B cell (primary cell): ENCODE measurements around the gene HYDIN. TPM values are rescaled to one million over a fixed set of nuclear protein-coding genes. Genes with fewer than 3 reads are reported as not detected.

ENCODE experiments used
- ATAC-seq: fragments of 200-7000 bp; cut with Tn5 transposase; one replicate; pipeline ENCODE4 v1.10.0; 2021; ENCODE audit warnings: low read depth, mild to moderate bottlenecking, moderate number of reproducible peaks, moderate library complexity
- CTCF ChIA-PET: fragments of 350-600 bp; sonication (Branson Sonifier 250); formaldehyde crosslinking; loops from one replicate; lab custom pipeline; 2021; ENCODE audit warnings: antibody characterized with exemption, inconsistent platforms; lab: Charles Lee
- POLR2A ChIA-PET: fragments of 350-600 bp; sonication (Branson Sonifier 250); formaldehyde crosslinking; loops from one replicate; lab custom pipeline; 2021; ENCODE audit warnings: antibody characterized with exemption; lab: Charles Lee
- DNase-seq: peaks from one replicate; pipeline ENCODE4 v3.0.0; 2013
- H2AFZ ChIP-seq: 2 replicates; pipeline ENCODE4 v1.6.1; 2012; ENCODE audit warnings: mild to moderate bottlenecking, low read depth, low read length; ENCODE audit not compliant: insufficient read depth, poor library complexity, severe bottlenecking
- H3K27ac ChIP-seq, 2 donors: 1 replicate in 1 of 2; 2 replicates in 1 of 2; pipeline ENCODE4 v1.5.1; 2012 to 2013; ENCODE audit warnings: low read length in 2 of 2, mild to moderate bottlenecking in 2 of 2, moderate library complexity in 1 of 2
- H3K27me3 ChIP-seq, 4 experiments: fragments of 200-600 bp in 1 of 4; sonication (generic) in 1 of 4; replicated peaks in 1 of 4; 1 replicate in 2 of 4; 2 replicates in 2 of 4; pipeline versions ENCODE4 v1.6.1 to v1.7.0; 2013 to 2016; ENCODE audit warnings: low read length in 3 of 4, mild to moderate bottlenecking in 2 of 4, mixed read lengths in 1 of 4, moderate library complexity in 1 of 4; ENCODE audit not compliant: insufficient read depth in 4 of 4, control insufficient read depth in 3 of 4; ENCODE audit errors: control extremely low read depth in 1 of 4
- H3K36me3 ChIP-seq, 2 experiments: replicated peaks in 1 of 2; 1 replicate in 1 of 2; 2 replicates in 1 of 2; pipeline versions ENCODE4 v1.6.1 to v1.7.1; 2013; ENCODE audit warnings: low read length in 1 of 2; ENCODE audit not compliant: insufficient read depth in 2 of 2, control insufficient read depth in 1 of 2; ENCODE audit errors: control extremely low read depth in 1 of 2, extremely low read depth in 1 of 2
- H3K4me1 ChIP-seq, 2 donors: fragments of 200-600 bp in 1 of 2; sonication (generic) in 1 of 2; 1 replicate in 1 of 2; 2 replicates in 1 of 2; pipeline versions ENCODE4 v1.5.1 to v1.6.1; 2013 to 2017; ENCODE audit warnings: low read length in 2 of 2; ENCODE audit not compliant: control insufficient read depth in 2 of 2, insufficient read depth in 2 of 2
- H3K4me2 ChIP-seq: replicated peaks from 2 replicates; pipeline ENCODE3; 2012; ENCODE audit warnings: mild to moderate bottlenecking, low read depth, low read length; ENCODE audit not compliant: poor library complexity, severe bottlenecking
- H3K4me3 ChIP-seq, 5 experiments: fragments of 200-600 bp in 1 of 5; sonication (generic) in 1 of 5; 1 replicate in 3 of 5; 2 replicates in 2 of 5; pipeline versions ENCODE4 v1.5.1 to v1.7.0; 2011 to 2016; ENCODE audit warnings: low read length in 4 of 5, mild to moderate bottlenecking in 4 of 5, low read depth in 2 of 5, control low read depth in 1 of 5, moderate library complexity in 1 of 5; ENCODE audit not compliant: insufficient read depth in 1 of 5; ENCODE audit errors: control extremely low read depth in 1 of 5, extremely low read depth in 1 of 5
- H3K79me2 ChIP-seq: fragments of 200-600 bp; sonication (generic); one replicate; pipeline ENCODE4 v1.6.0; 2016; ENCODE audit warnings: low read length; ENCODE audit not compliant: control insufficient read depth, insufficient read depth
- H3K9ac ChIP-seq: fragments of 200-600 bp; sonication (generic); 2 replicates; pipeline ENCODE4 v1.6.1; 2017; ENCODE audit warnings: mild to moderate bottlenecking, low read length, moderate library complexity
- H3K9me3 ChIP-seq, 3 donors: one replicate each; pipeline versions ENCODE4 v1.6.1 to v1.7.1; 2013; ENCODE audit warnings: low read length in 2 of 3; ENCODE audit not compliant: control insufficient read depth in 2 of 3, insufficient read depth in 1 of 3; ENCODE audit errors: control extremely low read depth in 1 of 3
- H4K20me1 ChIP-seq: 2 replicates; pipeline ENCODE4 v1.6.0; 2012; ENCODE audit warnings: mild to moderate bottlenecking, low read length; ENCODE audit not compliant: insufficient read depth, control insufficient read depth, poor library complexity, severe bottlenecking
- H3K27ac Mint-ChIP-seq: one replicate; pipeline ENCODE4 v1.8.0; 2021; ENCODE audit warnings: mixed read lengths
- H3K27me3 Mint-ChIP-seq: one replicate; pipeline ENCODE4 v1.8.0; 2021; ENCODE audit warnings: mixed read lengths
- H3K4me1 Mint-ChIP-seq: one replicate; pipeline ENCODE4 v1.8.0; 2021; ENCODE audit warnings: mixed read lengths
- H3K4me3 Mint-ChIP-seq: one replicate; pipeline ENCODE4 v1.8.0; 2021; ENCODE audit warnings: mixed read lengths
- H3K9me3 Mint-ChIP-seq: one replicate; pipeline ENCODE4 v1.8.0; 2022; ENCODE audit warnings: mixed read lengths; ENCODE audit not compliant: insufficient read depth
- EZH2 ChIP-seq: IDR thresholded peaks from 2 replicates; pipeline ENCODE4 v1.6.1; 2012; ENCODE audit warnings: borderline replicate concordance, low read depth, mild to moderate bottlenecking, moderate library complexity, low read length; ENCODE audit not compliant: insufficient read depth, poor library complexity, severe bottlenecking
- WGBS: methylation state at CpG from one replicate; pipeline ENCODE4 v1.1.5; 2013; ENCODE audit warnings: missing lambda C conversion rate; ENCODE audit not compliant: insufficient coverage; 5-methylcytosine and 5-hydroxymethylcytosine counted together
- intact Hi-C: fragments of 100-400 bp; cut with micrococcal nuclease; formaldehyde crosslinking; loops from one replicate; pipeline ENCODE4 v1.10.0; 2022
- polyA plus RNA-seq: library from polyadenylated mRNA; depleted of rRNA; stranded (reverse); fragments of >200 nt; gene quantifications from 2 replicates; pipeline ENCODE4 v1.2.3, GENCODE V29; 2012
- total RNA-seq, 2 donors: library from RNA; stranded (reverse); fragments of 120-200 nt in 1 of 2; gene quantifications; 1 replicate in 1 of 2; 2 replicates in 1 of 2; pipeline versions ENCODE4 v1.2.3 to v1.2.4, GENCODE V29; 2013 to 2022
- TF ChIP-seq, protein P1 (sequence below): fragments of 200-600 bp; IDR thresholded peaks from one replicate; pipeline ENCODE4 v1.8.0; 2022; ENCODE audit warnings: antibody characterized with exemption, mild to moderate bottlenecking

Gene HYDIN
- total and polyA plus RNA-seq, 2 donors (not counting 1 experiment from before 2014, with no cell fraction given), result 0.10 TPM; not detected in 1

DNA sequence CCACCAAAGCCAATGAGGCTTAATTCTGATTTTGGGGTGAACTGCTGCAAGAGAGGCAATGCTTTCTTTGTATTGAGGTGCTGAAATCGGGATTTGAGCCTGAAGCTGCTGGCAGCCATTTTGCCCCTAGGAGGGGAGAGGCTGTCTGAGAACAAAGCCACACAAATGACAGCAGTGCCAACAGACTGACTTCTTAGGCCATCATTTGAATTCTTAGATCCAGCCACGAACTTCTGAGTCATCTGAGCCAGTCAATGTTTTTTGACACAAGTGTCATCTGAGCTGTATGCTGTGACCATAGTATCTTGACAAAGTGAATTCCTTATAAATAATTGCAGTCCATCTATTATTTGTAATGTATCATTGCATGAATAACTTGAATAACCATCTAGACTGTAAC, 29.0 kb downstream of the HYDIN start:
- Mint-ChIP-seq H3K9me3 (peaks cover 16% of the 10 kb centered on the region), H3K4me3 (no peak overlapping the region), H3K27me3 (peaks cover 27% of the 10 kb centered on the region), H3K27ac (no peak overlapping the region), H3K4me1 (no peaks in the 10 kb centered on the region)
- Histone ChIP-seq H3K27me3 (peaks cover 0 to 7% (median 3%) of the 10 kb centered on the region in 4 experiments), H3K27ac (no peak overlapping the region), H3K4me3 (no peak overlapping the region), H3K9ac (no peak overlapping the region), H3K36me3 (no peaks in the 10 kb centered on the region), H3K4me1 (no peaks in the 10 kb centered on the region), H3K4me2 (no peak overlapping the region), H3K9me3 (peaks cover 0 to 13% (median 8%) of the 10 kb centered on the region in 3 donors), H2AFZ (no peak overlapping the region), H3K79me2 (no peaks in the 10 kb centered on the region), H4K20me1 (no peaks in the 10 kb centered on the region)
- CTCF ChIA-PET, result no interaction called here
- POLR2A ChIA-PET, result no interaction called here
- no peak for DNase-seq
- 89% methylated on average over 1 of the region's 2 CpGs for WGBS
- intact Hi-C loops, result no loop called here
- TF ChIP-seq EZH2, result no peak
- TF ChIP-seq, protein P1, sequence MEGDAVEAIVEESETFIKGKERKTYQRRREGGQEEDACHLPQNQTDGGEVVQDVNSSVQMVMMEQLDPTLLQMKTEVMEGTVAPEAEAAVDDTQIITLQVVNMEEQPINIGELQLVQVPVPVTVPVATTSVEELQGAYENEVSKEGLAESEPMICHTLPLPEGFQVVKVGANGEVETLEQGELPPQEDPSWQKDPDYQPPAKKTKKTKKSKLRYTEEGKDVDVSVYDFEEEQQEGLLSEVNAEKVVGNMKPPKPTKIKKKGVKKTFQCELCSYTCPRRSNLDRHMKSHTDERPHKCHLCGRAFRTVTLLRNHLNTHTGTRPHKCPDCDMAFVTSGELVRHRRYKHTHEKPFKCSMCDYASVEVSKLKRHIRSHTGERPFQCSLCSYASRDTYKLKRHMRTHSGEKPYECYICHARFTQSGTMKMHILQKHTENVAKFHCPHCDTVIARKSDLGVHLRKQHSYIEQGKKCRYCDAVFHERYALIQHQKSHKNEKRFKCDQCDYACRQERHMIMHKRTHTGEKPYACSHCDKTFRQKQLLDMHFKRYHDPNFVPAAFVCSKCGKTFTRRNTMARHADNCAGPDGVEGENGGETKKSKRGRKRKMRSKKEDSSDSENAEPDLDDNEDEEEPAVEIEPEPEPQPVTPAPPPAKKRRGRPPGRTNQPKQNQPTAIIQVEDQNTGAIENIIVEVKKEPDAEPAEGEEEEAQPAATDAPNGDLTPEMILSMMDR, result no peak
- ATAC-seq, result no peak

- H3K27ac Mint-ChIP-seq, result no peak overlapping the region
- no peak for DNase-seq
- H3K36me3 ChIP-seq, result no peaks in the 10 kb centered on the region
- intact Hi-C loops, result no loop called here
- POLR2A ChIA-PET, result no interaction called here
- H3K27ac ChIP-seq, result no peak overlapping the region
- H3K27me3 ChIP-seq, result peaks cover 0 to 7% (median 3%) of the 10 kb centered on the region in 4 experiments
- no peak overlapping the region for H3K4me3 Mint-ChIP-seq
- no peaks in the 10 kb centered on the region for H3K4me1 ChIP-seq
- H3K9ac ChIP-seq, result no peak overlapping the region
- ATAC-seq, result no peak
- H3K79me2 ChIP-seq, result no peaks in the 10 kb centered on the region
- no peaks in the 10 kb centered on the region for H4K20me1 ChIP-seq
- H3K9me3 ChIP-seq, result peaks cover 0 to 10% (median 8%) of the 10 kb centered on the region in 3 donors
- H3K27me3 Mint-ChIP-seq, result peaks cover 22% of the 10 kb centered on the region
- 86% methylated on average over 1 of the region's 1 CpG for WGBS
- peaks cover 11% of the 10 kb centered on the region for H3K9me3 Mint-ChIP-seq
- no peak overlapping the region for H3K4me3 ChIP-seq
- no peaks in the 10 kb centered on the region for H3K4me1 Mint-ChIP-seq
- CTCF ChIA-PET, result no interaction called here
- TF ChIP-seq, protein P1, result no peak
- no peak for TF ChIP-seq EZH2
- no peak overlapping the region for H3K4me2 ChIP-seq
- H2AFZ ChIP-seq, result no peak overlapping the region
Measured at GRCh38 chr16:71201054-71201453, 29.5 kb downstream of the HYDIN start.
